BJ (cell line): Measurements from ENCODE around the gene CD8B. TPM values are rescaled to one million over a fixed set of nuclear protein-coding genes. Genes with fewer than 3 reads are reported as not detected.

Source experiments
- CTCF ChIA-PET: fragments of 350-600 bp; formaldehyde crosslinking; extraction: SDS; loops from one replicate; lab custom pipeline; 2021; ENCODE audit warnings: antibody characterized with exemption, inconsistent platforms; lab: Yijun Ruan, JAX
- POLR2A ChIA-PET: fragments of 300-600 bp; sonication (Branson Sonifier 250); formaldehyde crosslinking; extraction: SDS; loops from one replicate; lab custom pipeline; 2021; ENCODE audit warnings: antibody characterized with exemption; lab: Charles Lee
- DNase-seq: peaks from one replicate; pipeline ENCODE4 v3.0.0-alpha.2; 2011; ENCODE audit warnings: low read depth
- H3K27me3 ChIP-seq: 2 replicates; pipeline ENCODE4 v1.6.0; 2011; ENCODE audit warnings: low read length; ENCODE audit not compliant: control insufficient read depth, insufficient read depth
- H3K36me3 ChIP-seq: 2 replicates; pipeline ENCODE4 v1.5.1; 2011; ENCODE audit warnings: low read length; ENCODE audit not compliant: control insufficient read depth, insufficient read depth
- H3K4me3 ChIP-seq: 2 replicates; pipeline ENCODE4 v1.5.1; 2011; ENCODE audit warnings: low read depth, mild to moderate bottlenecking, control low read depth, low read length
- polyA plus RNA-seq: library from polyadenylated mRNA; depleted of rRNA; stranded (reverse); fragments of >200 nt; gene quantifications from 2 replicates; pipeline ENCODE4 v1.2.3, GENCODE V29; 2011
- TF ChIP-seq, protein P1 (sequence below): IDR thresholded peaks from 2 replicates; pipeline ENCODE4 v1.5.1; 2011; ENCODE audit warnings: low read depth, mild to moderate bottlenecking, control low read depth, inconsistent platforms, low read length, moderate library complexity; ENCODE audit not compliant: insufficient read depth

Gene CD8B
- polyA plus RNA-seq, 1 experiment, result not detected

DNA sequence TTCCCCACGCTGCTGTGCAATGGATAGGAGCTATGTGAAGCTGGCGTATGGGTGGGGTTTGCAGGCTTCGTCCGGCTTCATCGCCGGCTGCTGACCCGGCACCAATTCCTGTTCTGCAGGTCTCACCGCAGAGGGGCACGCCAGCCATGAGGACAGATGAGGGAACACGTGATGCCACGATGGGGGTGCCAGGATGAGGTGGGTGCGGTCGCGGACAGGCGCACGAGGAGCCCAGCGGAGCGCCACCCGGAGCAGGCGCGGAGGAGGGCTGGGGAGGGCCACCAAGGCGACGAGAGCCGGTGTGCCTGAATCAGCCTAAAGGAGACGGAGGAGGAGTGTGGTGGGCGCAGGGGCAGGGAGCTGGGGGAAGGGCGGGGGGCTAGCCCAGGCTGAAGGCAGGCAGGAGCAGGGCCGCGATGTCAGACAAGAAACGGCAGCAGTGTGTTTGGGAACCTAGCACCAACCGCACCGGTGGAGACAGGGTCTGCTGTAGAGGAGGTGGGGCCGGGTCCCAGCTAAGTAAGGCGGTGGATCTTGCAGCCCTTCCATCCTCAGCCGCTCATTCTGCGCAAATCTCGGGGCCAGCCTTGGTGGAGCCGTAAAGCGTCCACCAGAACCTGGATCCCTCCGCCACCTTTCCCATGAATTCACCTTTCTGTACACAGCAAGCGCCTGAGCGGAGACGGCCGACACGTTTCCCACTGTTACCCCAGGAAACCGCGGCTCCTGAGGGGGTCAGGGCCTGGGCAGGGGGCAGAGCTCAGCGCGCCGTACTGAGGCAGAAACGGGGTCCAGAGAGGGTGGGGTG, 54.0 kb downstream of the CD8B start:
- peaks cover 15% of the 10 kb centered on the region for H3K27me3 ChIP-seq
- ChIA-PET POLR2A (no interaction called here), CTCF (interaction anchor here (0.6 to 3.0 kb wide), 11 partner anchors 9 to 1086 kb away, joined by 3 to 11 read pairs (median 5); no protein-coding TSS in a partner anchor)
- no peaks in the 10 kb centered on the region for H3K36me3 ChIP-seq
- TF ChIP-seq, protein P1, sequence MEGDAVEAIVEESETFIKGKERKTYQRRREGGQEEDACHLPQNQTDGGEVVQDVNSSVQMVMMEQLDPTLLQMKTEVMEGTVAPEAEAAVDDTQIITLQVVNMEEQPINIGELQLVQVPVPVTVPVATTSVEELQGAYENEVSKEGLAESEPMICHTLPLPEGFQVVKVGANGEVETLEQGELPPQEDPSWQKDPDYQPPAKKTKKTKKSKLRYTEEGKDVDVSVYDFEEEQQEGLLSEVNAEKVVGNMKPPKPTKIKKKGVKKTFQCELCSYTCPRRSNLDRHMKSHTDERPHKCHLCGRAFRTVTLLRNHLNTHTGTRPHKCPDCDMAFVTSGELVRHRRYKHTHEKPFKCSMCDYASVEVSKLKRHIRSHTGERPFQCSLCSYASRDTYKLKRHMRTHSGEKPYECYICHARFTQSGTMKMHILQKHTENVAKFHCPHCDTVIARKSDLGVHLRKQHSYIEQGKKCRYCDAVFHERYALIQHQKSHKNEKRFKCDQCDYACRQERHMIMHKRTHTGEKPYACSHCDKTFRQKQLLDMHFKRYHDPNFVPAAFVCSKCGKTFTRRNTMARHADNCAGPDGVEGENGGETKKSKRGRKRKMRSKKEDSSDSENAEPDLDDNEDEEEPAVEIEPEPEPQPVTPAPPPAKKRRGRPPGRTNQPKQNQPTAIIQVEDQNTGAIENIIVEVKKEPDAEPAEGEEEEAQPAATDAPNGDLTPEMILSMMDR, result no peak
- H3K4me3 ChIP-seq, result peak overlapping the region; percentile 25
- no peak for DNase-seq

DNA sequence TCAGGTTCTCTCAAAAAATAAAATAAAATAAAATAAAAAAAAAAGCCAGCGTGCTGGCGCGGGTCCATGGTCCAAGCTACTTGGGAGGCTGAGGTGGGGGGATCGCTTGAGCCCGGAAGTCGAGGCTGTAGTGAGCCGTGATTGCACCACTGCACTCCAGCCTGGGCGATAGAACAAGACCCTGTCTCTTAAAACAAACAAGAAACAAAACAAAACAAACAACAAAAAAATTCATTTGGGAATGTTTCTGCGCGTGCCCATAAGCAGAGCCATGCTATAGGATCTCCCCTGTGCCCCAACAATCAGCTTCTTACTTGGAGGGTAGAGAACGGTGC, 54.6 kb downstream of the CD8B start:
- Histone ChIP-seq H3K4me3 (no peak overlapping the region), H3K36me3 (no peaks in the 10 kb centered on the region), H3K27me3 (peaks cover 15% of the 10 kb centered on the region)
- POLR2A ChIA-PET, result no interaction called here
- DNase-seq, result no peak
- CTCF ChIA-PET, result interaction anchor here (0.8 to 3.0 kb wide), 6 partner anchors 9 to 44 kb away, joined by 4 to 11 read pairs (median 4); no protein-coding TSS in a partner anchor
- TF ChIP-seq, protein P1, result no peak

DNA sequence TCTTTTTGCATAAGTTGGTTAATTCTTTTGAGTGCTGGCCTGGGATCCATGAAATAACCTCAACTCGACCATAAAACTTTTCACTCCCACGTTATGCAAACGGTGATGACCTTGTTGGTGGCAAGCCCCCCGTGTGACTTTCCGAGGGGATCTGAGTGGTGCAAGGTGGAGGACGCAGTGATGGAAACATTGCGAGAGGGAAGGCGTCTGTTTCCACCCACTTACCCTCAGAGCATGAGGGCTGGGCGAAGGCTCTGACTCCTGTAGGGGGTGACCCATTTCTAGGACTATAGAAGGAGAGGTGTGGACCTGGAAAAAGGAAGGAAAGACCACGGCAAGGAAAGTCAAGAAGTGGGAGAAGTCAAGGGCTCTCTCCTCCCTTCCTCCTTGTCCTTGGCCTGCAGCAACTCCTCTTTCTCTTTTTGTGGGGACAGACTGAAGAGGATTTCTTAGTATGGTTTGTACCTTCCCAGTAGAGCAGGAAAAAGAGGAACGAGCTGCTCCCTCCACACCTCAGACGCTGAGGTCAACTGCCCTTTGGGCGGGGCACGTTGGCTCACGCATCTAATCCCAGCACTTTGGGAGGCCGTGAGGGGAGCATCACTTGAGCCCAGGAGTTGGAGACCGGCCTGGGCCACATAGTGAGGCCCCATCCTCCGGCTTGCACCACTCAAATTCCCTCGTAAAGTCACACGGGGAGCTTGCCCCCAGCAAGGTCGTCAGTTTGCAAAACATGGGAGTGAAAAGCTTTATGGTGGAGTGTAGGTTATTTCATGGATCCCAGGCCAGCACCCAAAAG, 55.4 kb downstream of the CD8B start:
- no peaks in the 10 kb centered on the region for H3K36me3 ChIP-seq
- H3K27me3 ChIP-seq, result peaks cover 15% of the 10 kb centered on the region
- CTCF ChIA-PET, result interaction anchor here (1.4 to 1.5 kb wide), 2 partner anchors 12 to 26 kb away, joined by 4 to 6 read pairs; no protein-coding TSS in a partner anchor
- no peak overlapping the region for H3K4me3 ChIP-seq
- TF ChIP-seq, protein P1, result no peak
- POLR2A ChIA-PET, result no interaction called here
- no peak for DNase-seq

DNA sequence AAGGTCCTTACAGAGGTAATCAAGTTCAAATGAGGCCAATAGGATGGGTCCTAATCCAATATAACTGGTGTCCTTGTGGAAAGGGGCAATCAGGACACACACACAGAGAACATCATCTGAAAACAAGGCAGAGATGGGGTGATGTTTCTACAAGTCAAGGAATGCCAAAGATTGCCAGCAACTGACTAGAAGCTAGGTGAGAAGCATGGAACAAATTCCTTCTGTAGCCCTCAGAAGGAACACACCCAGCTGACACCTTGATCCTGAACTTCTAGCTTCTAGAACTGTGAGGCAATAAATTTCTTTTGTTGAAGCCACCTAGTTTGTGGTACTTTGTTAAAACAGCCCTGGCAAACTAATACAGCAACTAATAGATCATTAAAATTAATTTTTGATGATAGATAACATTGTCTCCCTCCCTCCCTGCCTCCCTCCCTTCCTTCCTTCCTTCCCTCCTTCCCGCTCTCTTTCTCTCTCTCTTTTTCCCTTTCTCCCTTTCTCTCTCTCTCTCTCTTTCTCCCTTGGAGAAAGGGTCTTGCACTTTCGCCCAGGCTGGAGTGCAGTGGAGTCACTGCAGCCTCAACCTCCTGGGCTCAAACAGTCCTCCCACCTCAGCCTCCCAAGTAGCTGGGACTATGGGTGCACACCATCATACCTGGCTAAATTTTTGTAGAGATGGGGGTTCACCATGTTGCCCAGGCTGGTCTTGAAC, 60.7 kb downstream of the CD8B start:
- Histone ChIP-seq H3K27me3 (no peaks in the 10 kb centered on the region), H3K4me3 (no peak overlapping the region), H3K36me3 (no peaks in the 10 kb centered on the region)
- TF ChIP-seq, protein P1, result no peak
- ChIA-PET POLR2A (no interaction called here), CTCF (no interaction called here)
- no peak for DNase-seq
